ENCODE data around the gene EIF1.

EIF1 gene

GRCh38 chr17:41676058-41676419 is 12.6 kb upstream of the EIF1 start:
- no peak for DNase-seq (ENCODE audit: low read depth)
- H3K4me3 ChIP-seq (ENCODE audit: low read depth, low read length): no peak overlapping the region
- TF ChIP-seq CTCF (conservative IDR thresholded peaks at IDR 0.05; ENCODE audit: low read depth, low read length): no peak

- TF ChIP-seq CTCF (conservative IDR thresholded peaks at IDR 0.05; ENCODE audit: low read depth, low read length): no peak
- peak; percentile 23 for DNase-seq (ENCODE audit: low read depth)
- H3K4me3 ChIP-seq (ENCODE audit: low read depth, low read length): peak overlapping the region; percentile 35
These were observed 10.2 kb upstream of the EIF1 start for GRCh38 chr17:41678411-41678906.

- peak overlapping the region; percentile 35 for H3K4me3 ChIP-seq (ENCODE audit: low read depth, low read length)
- peak; percentile 35 for DNase-seq (ENCODE audit: low read depth)
- TF ChIP-seq CTCF (conservative IDR thresholded peaks at IDR 0.05; ENCODE audit: low read depth, low read length): peak; percentile 23
These were observed 9.6 kb upstream of the EIF1 start for GRCh38 chr17:41678907-41679739.

GRCh38 chr17:41679740-41680425 is 8.8 kb upstream of the EIF1 start:
- H3K4me3 ChIP-seq (ENCODE audit: low read depth, low read length): no peak overlapping the region
- TF ChIP-seq CTCF (conservative IDR thresholded peaks at IDR 0.05; ENCODE audit: low read depth, low read length): no peak
- no peak for DNase-seq (ENCODE audit: low read depth)

- H3K4me3 ChIP-seq (ENCODE audit: low read depth, low read length): no peak overlapping the region
- no peak for TF ChIP-seq CTCF (conservative IDR thresholded peaks at IDR 0.05; ENCODE audit: low read depth, low read length)
- DNase-seq (ENCODE audit: low read depth): no peak
These were observed 8.2 kb upstream of the EIF1 start for GRCh38 chr17:41680426-41681040.

GRCh38 chr17:41681776-41682175 is 6.9 kb upstream of the EIF1 start:
- TF ChIP-seq CTCF (conservative IDR thresholded peaks at IDR 0.05; ENCODE audit: low read depth, low read length): no peak
- no peak for DNase-seq (ENCODE audit: low read depth)
- H3K4me3 ChIP-seq (ENCODE audit: low read depth, low read length): no peak overlapping the region
